ELF-1 (cell line): Measurements from ENCODE around the gene RNU4-1.
A peak's percentile ranks its signal among the peaks of the same experiment; 100 is the strongest.
"Not testable (repeated sequence)": the region's sequence is repeated elsewhere in the genome, so short reads cannot be mapped to it uniquely, and the experiment has no call there.

Experiments
- DNase-seq: peaks from one replicate; pipeline ENCODE4 v3.0.0-alpha.2; 2016; ENCODE audit warnings: low read depth, low spot score

Gene RNU4-1

DNA sequence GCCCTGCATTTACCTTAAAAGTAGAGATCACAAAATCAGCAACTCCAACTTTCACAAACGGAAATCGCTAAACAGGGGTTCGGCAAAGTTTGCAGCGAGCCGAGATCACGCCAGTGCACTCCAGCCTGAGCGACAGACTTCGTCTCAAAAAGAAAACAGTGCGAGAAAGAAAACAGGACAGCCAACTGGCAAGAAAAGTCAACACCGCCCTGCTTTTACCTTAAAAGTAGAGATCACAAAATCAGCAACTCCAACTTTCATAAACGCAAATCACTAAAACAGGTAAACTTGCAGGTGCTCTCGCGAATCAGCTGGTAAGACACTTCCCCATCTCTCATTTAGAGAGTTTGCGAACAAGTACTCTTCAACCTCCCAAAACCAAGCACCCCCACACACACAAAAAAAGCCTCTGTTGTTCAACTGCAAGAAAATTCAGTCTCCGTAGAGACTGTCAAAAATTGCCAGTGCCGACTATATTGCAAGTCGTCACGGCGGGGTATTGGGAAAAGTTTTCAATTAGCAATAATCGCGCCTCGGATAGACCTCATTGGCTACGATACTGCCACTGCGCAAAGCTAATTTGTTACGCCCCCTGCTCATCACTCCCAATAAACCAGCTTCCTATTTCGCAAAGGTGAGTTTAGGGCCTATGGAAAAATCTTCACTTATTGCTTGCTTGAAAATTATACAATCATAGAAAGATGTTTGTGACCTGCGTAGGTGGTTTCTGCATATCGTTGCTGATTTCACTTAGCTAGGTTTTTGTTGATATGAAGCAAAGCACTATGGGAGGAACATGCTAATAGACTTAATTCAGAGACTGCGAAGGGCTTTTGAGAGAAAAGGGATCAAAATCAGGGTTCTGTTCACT lies at the start of gene RNU4-1:
TSS of gene RNU4-1 (minus strand) at position 577 of the 871 bp plus-strand sequence.
- DNase-seq, result peak; percentile 96

DNA sequence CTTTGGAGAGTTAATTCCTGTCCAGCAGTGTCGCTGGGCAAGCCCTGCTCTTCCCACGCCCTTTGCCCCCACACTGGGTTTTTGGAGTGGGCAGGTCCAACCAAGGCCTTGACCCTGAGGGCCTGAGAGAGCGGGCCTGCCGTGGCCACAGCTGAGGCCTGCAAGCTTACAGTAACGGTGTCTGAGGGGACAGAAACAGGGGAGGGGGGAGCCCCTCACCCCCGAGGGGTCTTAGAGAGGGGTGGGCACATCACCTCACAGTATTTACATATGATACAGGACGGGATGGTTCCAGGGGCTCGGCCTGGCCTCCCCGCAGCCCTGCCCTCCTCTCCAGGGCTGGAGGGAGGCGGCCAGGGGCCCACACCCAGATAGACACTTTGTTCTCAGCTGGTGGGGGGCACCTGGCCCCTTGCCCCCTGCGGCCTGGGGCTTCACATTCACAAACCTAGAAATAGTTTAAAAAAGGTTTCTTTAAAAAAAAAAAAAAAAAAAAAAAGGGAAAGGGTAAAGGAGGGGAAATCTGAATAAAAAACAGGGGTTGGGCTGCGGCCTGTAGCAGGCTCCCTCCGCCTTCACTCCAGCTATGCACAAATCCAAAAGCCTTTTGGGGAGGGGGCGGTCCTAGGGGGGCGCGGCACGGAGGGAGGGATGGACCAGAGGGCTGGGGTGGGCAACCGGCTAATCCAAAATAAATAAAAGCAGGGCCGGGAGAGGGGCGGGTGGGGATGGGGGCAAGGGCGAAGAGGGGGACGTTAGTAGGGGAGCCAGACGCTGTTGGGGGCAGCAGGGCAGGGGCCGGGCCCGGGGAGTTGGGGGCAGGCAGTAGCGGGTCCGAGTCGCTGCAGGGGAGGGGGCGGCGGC lies 49.4 kb upstream of the RNU4-1 start:
- no peak for DNase-seq

GRCh38 chr12:120339256-120339655 lies 46.2 kb upstream of the RNU4-1 start:
- no peak for DNase-seq

GRCh38 chr12:120337730-120338129 lies 44.7 kb upstream of the RNU4-1 start:
- DNase-seq, result no peak

DNA sequence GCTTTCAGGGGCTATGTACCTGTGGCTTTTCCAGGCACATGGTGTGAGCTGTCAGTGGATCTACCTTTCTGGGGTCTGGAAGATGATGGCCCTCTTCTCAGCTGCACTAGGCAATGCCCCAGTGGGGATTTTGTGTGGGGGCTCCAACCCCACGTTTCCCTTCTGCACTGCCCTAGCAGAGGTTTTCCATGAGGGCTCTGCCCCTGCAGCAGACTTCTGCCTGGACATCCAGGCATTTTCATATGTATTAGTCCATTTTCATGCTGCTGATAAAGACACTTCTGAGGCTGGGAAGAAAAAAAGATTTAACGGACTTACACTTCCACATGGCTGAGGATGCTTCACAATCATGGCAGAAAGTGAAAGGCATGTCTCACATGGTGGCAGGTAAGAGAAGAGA lies 43.4 kb upstream of the RNU4-1 start:
- not testable (repeated sequence) for DNase-seq

DNA sequence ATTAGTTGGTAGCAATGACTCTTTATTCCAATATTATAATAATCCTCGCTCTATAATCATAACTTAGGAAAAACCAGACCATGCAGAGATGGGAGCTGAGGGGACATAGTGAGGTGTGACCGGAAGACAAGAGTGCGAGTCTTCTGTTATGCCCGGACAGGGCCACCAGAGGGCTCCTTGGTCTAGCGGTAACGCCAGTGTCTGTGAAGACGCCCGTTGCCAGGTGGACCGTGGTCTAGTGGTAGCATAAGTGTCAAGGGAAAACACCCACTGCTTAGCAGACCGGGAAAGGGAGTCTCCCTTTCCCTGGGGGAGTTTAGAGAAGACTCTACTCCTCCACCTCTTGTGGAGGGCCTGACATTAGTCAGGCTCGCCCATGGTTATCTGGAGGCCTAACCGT lies 42.4 kb upstream of the RNU4-1 start:
- DNase-seq, result peak; percentile 77

GRCh38 chr12:120332523-120332922 lies 39.5 kb upstream of the RNU4-1 start:
- DNase-seq, result no peak

DNA sequence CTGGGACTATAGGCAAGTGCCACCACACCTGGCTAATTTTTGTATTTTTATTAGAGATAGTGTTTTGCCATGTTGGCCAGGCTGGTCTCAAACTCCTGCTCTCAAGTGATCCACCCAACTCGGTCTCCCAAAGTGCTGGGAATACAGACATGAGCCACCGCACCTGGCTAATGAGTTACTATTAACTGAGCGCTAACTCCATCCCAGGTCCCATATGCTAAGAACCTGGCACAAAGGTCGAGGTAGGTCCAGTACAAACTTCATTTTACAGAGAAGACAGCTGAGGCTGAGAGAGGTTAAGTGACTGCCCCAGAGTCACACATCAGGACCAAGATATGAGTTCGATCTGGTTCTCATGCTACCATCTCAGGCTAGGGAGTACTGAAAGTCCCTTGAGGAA lies 39.0 kb upstream of the RNU4-1 start:
- no peak for DNase-seq

- DNase-seq, result no peak
Observed at GRCh38 chr12:120331390-120331789, 38.4 kb upstream of the RNU4-1 start.

GRCh38 chr12:120328228-120328627 lies 35.2 kb upstream of the RNU4-1 start:
- no peak for DNase-seq

- DNase-seq, result no peak
Observed at GRCh38 chr12:120327593-120327992, 34.6 kb upstream of the RNU4-1 start, which contains the start of gene PLA2G1B. Gene PLA2G1B (minus strand): TSS chr12:120327779. CDS start chr12:120327753, 26 bp downstream.

DNA sequence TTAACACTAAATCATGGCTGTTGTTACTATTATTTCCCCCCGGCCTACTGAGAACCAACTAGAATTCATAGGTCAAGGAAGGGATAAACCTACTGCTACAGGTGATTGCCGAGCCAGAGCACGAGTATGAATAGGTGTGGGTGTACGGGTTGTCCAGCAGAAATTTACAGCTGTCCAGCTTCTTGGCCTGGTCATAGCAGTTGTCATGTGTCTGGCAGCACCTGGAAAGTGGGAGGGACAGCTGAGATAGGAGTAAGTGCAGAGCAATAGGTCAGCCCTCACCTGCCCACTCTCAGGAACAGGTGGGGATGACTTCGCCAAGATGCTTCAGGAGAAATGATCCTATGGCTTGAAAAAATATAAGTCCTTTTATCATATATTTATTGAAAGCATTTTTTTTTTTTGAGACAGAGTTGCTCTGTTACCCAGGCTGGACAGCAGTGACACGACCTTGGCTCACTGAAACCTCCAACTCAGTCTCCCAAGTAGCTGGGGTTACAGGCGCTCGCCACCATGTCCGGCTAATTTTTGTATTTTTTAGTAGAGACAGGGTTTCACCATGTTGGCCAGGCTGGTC lies 31.9 kb upstream of the RNU4-1 start:
- no peak for DNase-seq

DNA sequence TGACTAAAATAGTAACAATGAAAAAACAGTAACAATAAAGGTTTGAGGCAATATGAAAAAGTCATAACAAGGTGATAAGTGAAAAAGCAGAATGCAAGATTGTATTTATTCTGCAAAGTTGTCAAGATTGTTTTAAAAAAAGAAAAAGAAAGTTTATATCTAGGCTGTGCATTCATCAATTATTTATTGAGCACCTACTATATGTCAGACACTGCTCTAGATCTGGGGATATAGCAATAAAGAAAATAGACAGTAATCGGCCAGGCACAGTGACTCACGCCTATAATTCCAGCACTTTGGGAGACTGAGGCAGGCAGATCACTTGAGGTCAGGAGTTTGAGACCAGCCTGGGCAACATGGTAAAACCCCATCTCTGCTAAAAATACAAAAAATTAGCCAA lies 30.7 kb upstream of the RNU4-1 start:
- no peak for DNase-seq

DNA sequence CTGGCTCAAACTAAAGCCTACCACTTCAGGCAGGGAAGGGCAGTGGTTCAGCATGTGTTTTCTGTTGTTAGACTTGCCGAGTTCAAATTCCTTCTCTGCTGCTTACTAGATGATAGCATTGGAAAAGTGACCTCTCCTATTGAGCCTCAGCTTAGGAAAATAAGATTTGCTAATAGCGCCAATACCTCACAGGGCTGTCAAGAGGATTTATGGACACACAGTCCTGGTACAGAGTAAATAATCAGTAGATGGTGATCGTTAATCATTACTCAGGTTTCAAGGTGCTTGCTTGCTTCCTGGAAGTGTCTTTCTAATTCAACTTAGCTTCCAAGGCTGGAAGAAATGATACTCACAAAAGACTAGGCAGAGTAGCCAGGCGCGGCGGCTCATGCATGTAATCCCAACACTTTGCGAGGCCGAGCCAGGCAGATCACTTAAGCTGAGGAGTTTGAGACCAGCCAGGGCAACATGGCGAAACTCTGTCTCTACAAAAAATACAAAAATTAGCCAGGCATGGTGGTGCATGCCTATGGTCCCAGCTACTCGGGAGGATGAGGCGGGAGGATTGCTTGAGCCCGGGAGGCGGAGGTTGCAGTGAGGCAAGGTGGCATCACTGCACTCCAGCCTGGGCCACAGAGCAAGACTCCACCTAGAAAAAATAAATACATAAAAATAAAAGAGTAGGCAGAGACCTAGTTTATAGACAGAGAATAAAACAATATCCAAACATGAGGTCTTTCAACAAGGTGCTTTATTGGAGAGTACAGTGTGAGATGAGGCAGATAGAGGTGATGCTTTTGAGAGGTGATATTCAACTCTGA lies 28.6 kb upstream of the RNU4-1 start:
- DNase-seq, result no peak

DNA sequence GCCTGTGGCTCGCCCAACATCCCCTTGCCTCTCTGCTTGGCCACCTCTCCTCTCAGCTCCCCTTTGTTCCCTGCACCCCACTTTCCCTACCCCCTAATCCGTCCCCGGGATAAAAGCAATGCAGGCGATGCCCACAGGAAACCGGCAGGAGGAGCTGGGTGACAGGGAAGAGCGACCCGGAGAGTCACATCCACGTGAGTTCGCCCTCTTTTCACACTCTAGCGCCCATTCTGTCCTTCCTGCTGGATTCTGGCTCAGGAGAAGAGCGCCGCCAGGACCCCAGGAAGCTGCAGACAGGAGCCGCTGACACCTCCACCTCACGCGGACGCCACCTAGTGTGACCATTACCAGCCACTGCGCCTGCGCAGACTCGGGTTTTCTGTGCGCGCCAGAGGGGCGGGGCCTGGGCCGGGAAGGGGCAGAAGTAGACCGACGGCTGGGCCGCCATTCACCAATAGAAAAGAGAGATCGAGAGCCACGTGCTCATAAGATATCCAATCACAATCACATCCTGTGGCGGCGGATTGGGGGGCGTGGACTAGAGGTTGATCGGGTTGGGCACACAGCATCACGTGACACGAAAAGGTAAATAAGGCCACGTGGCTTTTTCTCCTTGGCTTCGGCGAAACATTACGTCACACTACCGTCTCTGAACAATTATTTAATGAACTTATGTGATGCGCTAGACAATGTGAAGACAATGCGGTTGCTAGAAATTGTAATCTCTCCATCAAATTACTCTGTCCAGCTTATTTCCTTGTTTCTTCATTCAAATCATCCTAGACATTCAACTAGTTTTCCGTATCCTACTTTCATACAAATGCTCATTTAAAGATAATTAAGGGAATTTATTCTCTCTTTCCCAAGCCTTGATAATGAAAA lies 24.4 kb upstream of the RNU4-1 start:
- DNase-seq, result peak; percentile 100

GRCh38 chr12:120316798-120317223 lies 23.8 kb upstream of the RNU4-1 start:
- DNase-seq, result no peak

DNA sequence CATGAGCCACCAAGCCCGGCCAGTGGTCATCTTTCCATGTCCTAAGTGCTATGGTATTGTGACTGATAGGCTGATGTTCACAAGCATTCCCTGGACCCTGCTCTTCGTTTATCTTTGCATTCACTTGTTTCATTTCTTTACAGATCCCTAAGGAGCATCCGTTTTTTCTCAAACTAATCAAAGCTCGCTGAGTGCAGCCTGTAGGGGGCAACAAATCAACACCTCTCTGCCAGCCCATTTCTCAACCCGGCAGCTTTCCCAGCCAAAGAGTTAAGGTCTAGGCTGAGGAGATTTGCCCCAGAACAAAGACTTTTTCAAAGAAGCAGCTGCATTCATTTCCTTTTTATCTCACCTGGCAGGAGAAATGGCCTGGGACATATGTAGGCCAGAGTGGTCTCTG lies 21.2 kb upstream of the RNU4-1 start:
- DNase-seq, result peak; percentile 70

DNA sequence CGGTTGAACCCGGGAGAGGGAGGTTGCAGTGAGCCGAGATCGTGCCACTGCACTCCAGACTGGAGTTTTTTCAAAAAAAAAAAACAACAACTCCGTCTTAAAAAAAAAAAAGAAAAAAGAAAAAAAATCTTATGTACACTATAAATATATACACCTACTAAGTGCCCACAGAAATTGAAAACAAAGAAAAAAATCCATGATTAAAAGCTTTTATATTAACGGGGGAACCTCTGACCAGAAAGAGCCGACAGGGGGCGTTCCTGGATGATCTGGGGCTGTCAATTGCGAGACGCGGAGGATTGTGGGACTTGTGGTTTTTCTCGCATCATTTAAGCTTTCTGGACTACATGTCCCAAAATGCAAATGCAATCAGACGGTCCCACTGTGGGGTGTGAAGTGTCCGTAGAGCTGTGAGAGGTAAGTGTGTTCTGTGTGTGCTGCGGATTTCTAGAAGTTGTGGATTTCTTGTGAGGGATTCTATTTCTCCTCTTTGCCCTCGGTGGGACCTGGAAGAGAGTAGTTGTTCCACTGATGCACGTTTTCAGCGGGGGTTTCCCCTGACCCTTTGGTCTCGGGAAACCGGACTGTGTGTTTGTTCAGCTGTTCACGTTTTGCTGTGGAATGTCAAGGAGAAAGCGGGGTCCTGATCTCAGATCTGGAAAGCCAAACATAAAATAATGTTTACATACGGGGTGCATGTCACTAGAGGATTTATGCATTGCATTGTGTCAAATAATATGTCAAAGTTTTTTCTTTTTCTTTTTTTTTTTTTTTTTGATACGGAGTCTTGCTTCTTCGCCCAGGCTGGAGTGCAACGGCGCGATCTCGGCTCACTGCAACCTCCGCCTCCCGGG lies 9.2 kb upstream of the RNU4-1 start, which contains the start of gene SIRT4:
TSS of gene SIRT4 (plus strand) at position 360 of the 854 bp plus-strand sequence. CDS start 1,241 bp downstream, outside the sequence.
- DNase-seq, result peak; percentile 93

- DNase-seq, result no peak
Observed at GRCh38 chr12:120292411-120292660, 701 bp downstream of the RNU4-1 start.
